ENCODE measurements around the gene IDI2.

- TF ChIP-seq CTCF (IDR thresholded peaks at IDR 0.05) (no peak), POLR2A (IDR thresholded peaks at IDR 0.05) (no peak)
Measured at GRCh38 chr10:996031-996430, 29.6 kb downstream of the IDI2 start.

Measured in adrenal gland (tissue), 5 donors.